Dermis blood vessel endothelial cell (primary cell): ENCODE measurements around the gene CACNG8. TPM values are rescaled to one million over a fixed set of nuclear protein-coding genes. Genes with fewer than 3 reads are reported as not detected.

ENCODE experiments used
- total RNA-seq: library from RNA; depleted of rRNA; stranded (reverse); fragments of >200 nt; gene quantifications from 2 replicates; pipeline ENCODE4 v1.2.3, GENCODE V29; 2014

The CACNG8 gene
- total RNA-seq, 1 donor from 2014 or later = 0.17 TPM

Other genes with a start within 250 kb of the CACNG8 start
- gene NLRP12, start 138.6 kb upstream of the CACNG8 start, total RNA-seq = 2.8 and 3.4 TPM in 2 replicates
- 7.7 and 17.8 TPM in 2 replicates for gene MYADM, start 95.1 kb upstream of the CACNG8 start, total RNA-seq
- gene PRKCG, start 80.7 kb upstream of the CACNG8 start, total RNA-seq = 0.17 TPM in 1 of 2 replicates, not detected in the other
- not detected in 2 replicates for gene CACNG7, start 53.7 kb upstream of the CACNG8 start, total RNA-seq
- gene CACNG6, start 28.7 kb downstream of the CACNG8 start, total RNA-seq = 0.84 and 0.85 TPM in 2 replicates
- gene VSTM1, start 101.0 kb downstream of the CACNG8 start, total RNA-seq = not detected in 2 replicates
- not detected in 2 replicates for gene TARM1, start 118.4 kb downstream of the CACNG8 start, total RNA-seq
- gene OSCAR, start 137.9 kb downstream of the CACNG8 start, total RNA-seq = not detected in 2 replicates
- gene NDUFA3, start 139.9 kb downstream of the CACNG8 start, total RNA-seq = 11.4 and 12.6 TPM in 2 replicates
- 16.3 and 27.2 TPM in 2 replicates for gene TFPT, start 152.7 kb downstream of the CACNG8 start, total RNA-seq
- 64.5 and 103 TPM in 2 replicates for gene PRPF31, start 152.8 kb downstream of the CACNG8 start, total RNA-seq
- gene CNOT3, start 174.8 kb downstream of the CACNG8 start, total RNA-seq = 13.3 and 28.4 TPM in 2 replicates
- 6.8 and 7.8 TPM in 2 replicates for gene LENG1, start 196.8 kb downstream of the CACNG8 start, total RNA-seq
- gene TMC4, start 210.2 kb downstream of the CACNG8 start, total RNA-seq = 0.14 and 0.68 TPM in 2 replicates
- gene MBOAT7, start 226.6 kb downstream of the CACNG8 start, total RNA-seq = 33.5 and 50.1 TPM in 2 replicates
- 71.8 and 78.3 TPM in 2 replicates for gene TSEN34, start 228.4 kb downstream of the CACNG8 start, total RNA-seq
- gene RPS9, start 237.9 kb downstream of the CACNG8 start, total RNA-seq = 1,481 and 2,291 TPM in 2 replicates